Stimulated activated naive CD4-positive, alpha-beta T cell (primary cell): Measurements from ENCODE around the gene HOXB9.

Experiments
- DNase-seq, 6 experiments: peaks; one replicate each; lab custom pipeline; 2025; lab: John Stamatoyannopoulos, UW

HOXB9 gene

DNA sequence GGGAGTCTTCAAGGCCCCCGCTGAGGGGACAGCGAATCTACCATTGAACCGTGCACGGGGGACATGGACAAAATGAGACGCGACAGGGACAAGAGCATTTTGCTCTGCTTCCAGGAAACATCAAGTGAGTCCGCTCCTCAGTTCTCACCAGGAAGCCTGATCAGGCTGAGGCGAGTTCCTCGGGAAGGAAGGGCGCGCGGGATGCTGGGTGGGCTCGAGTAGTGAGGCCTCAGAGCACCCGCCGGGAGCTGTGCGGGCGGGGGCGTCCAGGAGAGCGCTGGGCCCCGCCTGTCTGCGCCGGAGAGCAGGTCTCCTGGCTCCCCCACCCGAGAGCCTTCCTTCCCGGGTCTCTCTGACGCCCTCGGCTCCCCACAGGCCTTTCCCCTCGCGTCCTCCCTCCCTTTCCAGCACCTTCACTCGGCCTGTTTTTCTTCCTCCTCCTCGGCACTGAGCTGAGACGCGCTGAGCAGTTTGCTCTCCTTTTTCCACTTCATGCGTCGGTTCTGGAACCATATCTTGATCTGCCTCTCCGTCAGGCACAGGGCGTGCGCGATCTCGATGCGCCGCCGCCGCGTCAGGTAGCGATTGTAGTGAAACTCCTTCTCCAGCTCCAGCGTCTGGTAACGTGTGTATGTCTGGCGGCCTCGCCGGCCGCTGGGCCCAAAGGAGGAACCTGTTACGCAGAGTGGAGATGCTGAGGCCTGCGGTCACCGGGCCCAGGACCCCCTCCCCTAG, 30.0 kb downstream of the HOXB9 start:
- peak in 2 of 6 experiments; percentile 10 to 43 for DNase-seq

- DNase-seq: no peak
Observed at GRCh38 chr17:48595278-48595999, 30.7 kb downstream of the HOXB9 start.

DNA sequence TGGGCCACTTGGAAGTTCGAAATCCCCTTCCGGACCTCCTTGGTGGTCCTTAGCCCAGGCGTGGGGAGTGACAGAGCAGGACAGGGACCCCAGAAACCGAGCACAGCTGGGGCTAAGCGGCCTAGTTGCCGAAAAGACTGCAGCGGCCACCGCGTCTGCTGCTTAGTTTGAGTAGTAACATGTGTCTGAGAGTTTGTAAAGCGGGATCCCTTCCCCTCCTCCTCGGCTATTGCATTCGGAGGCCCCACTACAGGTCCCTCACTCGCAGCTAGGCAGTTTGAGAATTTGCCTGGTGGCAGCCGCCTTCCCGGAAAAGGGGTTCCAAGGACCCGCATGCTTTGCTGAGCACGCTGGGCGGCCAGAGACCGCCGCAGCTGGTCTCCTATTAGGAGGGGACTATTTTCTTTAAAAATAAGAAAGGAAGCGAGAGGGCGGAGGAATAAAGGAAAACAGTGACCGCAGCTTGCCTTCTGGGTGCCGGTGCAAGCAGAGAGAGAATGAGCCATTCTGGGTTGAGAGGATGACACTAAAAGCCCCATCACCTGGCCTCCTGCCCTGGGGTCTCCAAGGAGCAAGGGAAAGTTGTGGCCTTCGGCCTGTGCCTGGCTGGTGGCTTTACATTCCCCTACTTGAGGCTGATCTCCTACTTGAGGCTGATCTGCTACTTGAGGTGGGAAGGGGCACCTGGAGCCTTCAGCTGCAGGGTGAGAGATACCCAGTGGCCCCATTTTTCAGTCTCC, 31.4 kb downstream of the HOXB9 start:
- no peak for DNase-seq

DNA sequence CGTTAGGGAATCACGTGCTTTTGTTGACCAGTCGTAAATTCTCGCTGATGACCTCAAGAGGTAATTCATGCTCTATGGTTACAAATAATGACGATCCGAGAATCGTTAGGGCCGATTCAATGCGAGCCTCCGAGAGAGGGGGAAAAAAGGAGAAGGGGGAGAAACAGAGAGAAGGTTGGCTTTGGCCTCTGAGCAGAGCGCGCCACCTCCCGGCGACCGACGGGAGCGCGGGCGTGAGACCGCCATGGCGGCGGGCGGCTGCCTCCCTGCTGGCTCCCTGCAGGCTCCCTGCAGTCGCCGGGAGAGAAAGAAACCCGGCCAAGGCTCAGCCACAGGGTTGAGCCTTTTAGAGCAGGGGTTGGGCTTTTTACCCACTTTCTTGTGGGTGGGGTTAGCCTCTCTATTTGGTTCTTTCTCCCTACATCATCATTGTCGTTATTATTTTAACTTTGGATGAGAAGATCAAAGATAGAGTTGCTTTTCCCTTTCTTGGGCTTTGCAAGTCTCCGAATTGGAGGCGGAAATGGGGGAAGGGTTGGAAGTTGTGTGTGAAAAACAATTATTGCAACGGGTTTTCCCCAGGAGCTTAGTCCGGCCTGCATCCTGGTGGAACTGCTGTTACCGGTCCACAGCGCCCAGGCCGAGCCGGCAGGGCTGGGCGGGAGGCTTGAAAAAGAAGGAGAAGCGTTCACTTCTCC, 32.2 kb downstream of the HOXB9 start:
- DNase-seq: peak; percentile 52 to 79 (median 72)

GRCh38 chr17:48593126-48593829, 32.9 kb downstream of the HOXB9 start, which contains the start of gene HOXB5:
HOXB5 (minus strand) TSS chr17:48593779; CDS start chr17:48593682, 97 bp downstream.
- peak in 2 of 6 experiments; percentile 20 to 28 for DNase-seq

- DNase-seq: peak in 2 of 6 experiments; percentile 21 to 33
Observed at GRCh38 chr17:48592577-48592976, 33.6 kb downstream of the HOXB9 start.

GRCh38 chr17:48592057-48592514, 34.1 kb downstream of the HOXB9 start:
- DNase-seq: no peak

DNA sequence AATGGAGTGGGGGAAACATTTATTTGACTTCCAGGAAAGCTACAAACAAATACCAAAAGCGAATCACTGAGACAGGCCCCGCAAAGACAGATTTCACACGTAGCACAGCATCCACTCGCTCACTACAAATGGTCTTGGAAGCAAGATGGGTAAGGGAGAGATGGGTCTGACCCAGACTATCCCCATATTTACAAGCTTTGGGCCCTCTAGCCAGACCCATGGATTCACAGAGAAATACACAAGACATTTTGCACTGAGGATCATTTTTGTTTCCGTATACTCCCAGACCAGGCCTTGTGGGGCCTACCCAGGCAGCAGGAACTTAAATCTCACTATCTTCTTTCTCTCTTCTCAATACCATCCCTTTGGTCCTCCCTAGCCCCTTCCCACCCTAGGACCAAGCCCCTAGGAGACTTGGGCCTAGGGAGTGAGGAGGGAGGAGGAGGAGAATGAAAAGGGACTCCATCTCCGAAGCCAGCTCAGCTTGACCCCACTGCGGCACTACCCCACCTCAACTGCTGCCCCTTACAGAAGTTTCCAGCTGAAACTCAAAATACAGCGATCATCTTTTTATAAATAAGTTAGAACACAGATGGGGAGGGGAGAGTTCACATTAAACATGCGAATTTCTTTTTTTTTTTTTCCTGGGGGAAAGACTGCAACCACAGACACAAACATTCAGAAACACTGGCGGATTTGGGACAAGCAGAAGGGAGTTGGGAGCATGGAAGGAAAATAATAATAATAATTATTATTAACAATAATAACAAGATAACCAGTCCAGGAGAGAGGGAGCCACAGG, 34.7 kb downstream of the HOXB9 start:
- DNase-seq: no peak

GRCh38 chr17:48590607-48591161, 35.5 kb downstream of the HOXB9 start:
- DNase-seq: no peak

GRCh38 chr17:48589831-48590606, 36.1 kb downstream of the HOXB9 start, which contains the start of gene HOXB3:
HOXB3 (minus strand) TSS chr17:48590241; CDS start chr17:48552474, 37,767 bp downstream.
- DNase-seq: no peak

- no peak for DNase-seq
Observed at GRCh38 chr17:48589060-48589830, 36.9 kb downstream of the HOXB9 start.

GRCh38 chr17:48588528-48588927, 37.6 kb downstream of the HOXB9 start:
- DNase-seq: no peak

DNA sequence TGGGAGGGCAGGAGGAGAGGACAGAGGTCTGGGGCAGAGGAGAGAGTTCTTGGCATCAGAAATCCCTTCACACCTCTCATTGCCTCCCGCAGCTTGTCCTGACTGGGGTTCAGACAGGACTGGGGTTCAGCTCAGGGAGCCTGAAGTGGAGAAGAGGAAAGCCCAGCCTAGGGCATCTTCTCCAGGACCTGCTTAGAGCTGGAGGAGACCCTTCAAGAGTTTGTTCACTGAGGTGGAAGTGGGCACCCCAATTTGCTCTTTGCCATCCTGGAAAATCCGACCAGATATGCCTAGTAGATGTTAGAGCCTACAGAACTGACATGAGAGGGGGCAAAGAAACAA, 38.1 kb downstream of the HOXB9 start:
- DNase-seq: no peak

DNA sequence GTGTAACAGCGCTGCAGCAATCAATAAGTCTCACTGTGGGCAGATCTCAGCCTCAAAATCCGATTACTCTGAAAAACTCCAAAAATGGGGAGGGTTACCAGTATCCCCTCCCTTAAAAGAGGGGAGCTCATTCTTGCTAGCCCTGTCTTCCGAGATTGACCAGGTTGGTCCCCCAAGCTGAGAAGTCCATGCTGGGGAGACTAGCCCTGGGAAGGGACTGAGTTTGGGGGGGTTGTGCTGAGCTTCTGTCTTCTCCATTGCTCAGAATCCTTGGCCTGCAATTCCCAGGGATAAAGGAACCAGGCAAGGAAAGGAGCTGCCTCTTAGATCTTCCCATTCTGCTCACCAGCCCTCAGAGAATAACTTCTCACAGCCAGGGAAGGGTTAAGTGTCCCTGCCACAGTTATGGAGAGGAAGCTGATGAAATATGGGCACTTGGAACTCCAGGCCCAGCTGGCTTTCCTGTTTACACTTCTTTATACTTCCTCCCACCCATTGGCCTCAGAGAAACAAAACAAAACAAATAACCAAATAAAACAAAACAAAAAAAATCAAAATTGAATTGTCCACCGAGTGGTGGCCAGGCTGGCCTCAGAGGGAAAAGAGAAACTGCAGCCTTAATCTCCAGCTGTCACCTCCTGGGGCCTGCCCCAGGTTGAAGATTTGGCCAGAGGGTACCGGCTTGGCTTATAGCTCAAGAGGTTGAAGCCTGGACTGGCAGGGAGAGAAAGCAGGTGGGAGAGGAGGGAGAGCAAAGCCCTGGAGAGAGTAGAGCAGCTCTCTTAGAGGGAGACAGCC, 38.7 kb downstream of the HOXB9 start:
- DNase-seq: no peak

DNA sequence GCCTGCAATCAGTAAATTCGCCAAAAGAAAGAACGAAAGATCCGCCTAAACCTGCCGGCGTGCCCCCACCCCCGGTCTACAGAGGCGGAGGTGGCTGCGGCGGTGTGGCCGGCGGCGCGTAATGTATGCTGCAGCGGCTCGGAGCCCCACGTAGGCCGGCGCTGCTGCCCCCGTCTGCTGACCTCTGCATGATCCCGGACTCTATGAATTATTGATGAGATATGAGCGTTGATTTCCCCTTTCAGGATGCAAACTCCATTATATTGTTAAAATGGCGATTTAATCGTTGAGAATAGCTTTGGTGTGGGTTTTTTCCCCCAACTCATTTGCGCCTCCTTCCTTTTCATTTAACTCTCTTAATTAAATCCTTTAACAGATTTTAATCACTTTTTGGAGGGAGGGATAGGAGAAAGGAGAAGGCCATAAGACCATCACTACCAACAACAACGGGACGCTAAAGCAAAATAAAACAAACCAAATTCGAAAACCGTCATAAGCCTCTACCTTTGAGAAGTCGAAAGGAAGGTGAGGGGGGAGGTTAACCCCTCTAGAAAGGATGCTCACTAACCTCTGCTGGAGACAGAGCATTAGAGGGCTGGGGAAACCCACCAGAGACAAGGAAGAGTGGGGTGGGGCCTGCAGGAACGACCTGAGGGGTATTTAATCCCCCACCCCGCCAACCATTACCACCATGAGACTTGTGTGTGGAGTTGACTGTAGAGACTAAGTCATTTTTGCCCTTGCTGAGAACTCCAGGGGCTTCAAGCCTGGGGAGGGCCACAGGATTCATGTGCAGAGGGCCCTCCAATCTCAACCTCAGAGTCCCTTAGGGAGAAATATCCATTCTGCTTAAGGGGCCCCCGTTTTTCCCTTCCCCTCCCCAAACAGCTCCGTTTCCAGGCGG, 39.6 kb downstream of the HOXB9 start:
- DNase-seq: peak in 2 of 6 experiments; percentile 24 to 30

- no peak for DNase-seq
Observed at GRCh38 chr17:48584223-48584741, 41.9 kb downstream of the HOXB9 start.
